Measurements from ENCODE around the gene PICK1.

PICK1 gene

GRCh38 chr22:38107692-38108515 is 50.7 kb downstream of the PICK1 start:
- Histone ChIP-seq H4K8ac (ENCODE audit: low read depth, low read length) (no peak overlapping the region), H4K12ac (ENCODE audit: low read depth, low read length) (no peak overlapping the region), H3K18ac (ENCODE audit: low read length) (no peak overlapping the region), H3K9me3 (ENCODE audit: insufficient read depth, low read depth, low read length) (no peaks in the 10 kb centered on the region), H3K14ac (ENCODE audit: low read length) (no peak overlapping the region), H4K91ac (ENCODE audit: low read depth, low read length) (no peak overlapping the region), H2BK5ac (ENCODE audit: low read depth, low read length, poor library complexity) (no peak overlapping the region), H3K36me3 (ENCODE audit: control insufficient read depth in 1 of 2, insufficient read depth in 2 of 2, low read length in 2 of 2) (no peaks in the 10 kb centered on the region), H3K27me3 (ENCODE audit: insufficient read depth, low read length) (no peaks in the 10 kb centered on the region), H3K4me2 (ENCODE audit: low read length) (no peak overlapping the region), H2AFZ (ENCODE audit: insufficient read depth, low read length, poor library complexity) (no peak overlapping the region), H2BK120ac (ENCODE audit: insufficient read depth, low read length, poor library complexity) (no peak overlapping the region), H3K9ac (ENCODE audit: low read length) (no peak overlapping the region), H2AK5ac (ENCODE audit: low read length) (no peak overlapping the region), H2BK12ac (ENCODE audit: low read length) (no peak overlapping the region), H3K27ac (ENCODE audit: low read depth, low read length) (no peak overlapping the region), H3K79me2 (ENCODE audit: control insufficient read depth, insufficient read depth, low read length, poor library complexity) (no peaks in the 10 kb centered on the region), H3K23ac (ENCODE audit: low read length) (no peak overlapping the region), H3K4me3 (ENCODE audit: low read depth, low read length) (no peak overlapping the region), H3K4me1 (ENCODE audit: control insufficient read depth in 1 of 2, insufficient read depth in 2 of 2, low read length in 2 of 2) (no peaks in the 10 kb centered on the region), H3K4ac (ENCODE audit: low read depth, low read length) (no peak overlapping the region), H3K79me1 (ENCODE audit: low read length) (no peaks in the 10 kb centered on the region)
- no CpG with 5 or more reads among the region's 17 CpGs for WGBS (ENCODE audit: extremely low coverage, insufficient coverage, insufficient read length)
- DNase-seq = peak; percentile 64 to 78

GRCh38 chr22:38108561-38109319 is 51.5 kb downstream of the PICK1 start:
- Histone ChIP-seq H4K12ac (ENCODE audit: low read depth, low read length) (no peak overlapping the region), H3K27me3 (ENCODE audit: insufficient read depth, low read length) (no peaks in the 10 kb centered on the region), H2AFZ (ENCODE audit: insufficient read depth, low read length, poor library complexity) (no peak overlapping the region), H3K9me3 (ENCODE audit: insufficient read depth, low read depth, low read length) (no peaks in the 10 kb centered on the region), H3K9ac (ENCODE audit: low read length) (no peak overlapping the region), H3K27ac (ENCODE audit: low read depth, low read length) (no peak overlapping the region), H2BK12ac (ENCODE audit: low read length) (no peak overlapping the region), H4K8ac (ENCODE audit: low read depth, low read length) (no peak overlapping the region), H3K23ac (ENCODE audit: low read length) (no peak overlapping the region), H2BK120ac (ENCODE audit: insufficient read depth, low read length, poor library complexity) (no peak overlapping the region), H3K4me2 (ENCODE audit: low read length) (no peak overlapping the region), H4K91ac (ENCODE audit: low read depth, low read length) (no peak overlapping the region), H3K79me1 (ENCODE audit: low read length) (no peaks in the 10 kb centered on the region), H3K4me3 (ENCODE audit: low read depth, low read length) (no peak overlapping the region), H3K4me1 (ENCODE audit: control insufficient read depth in 1 of 2, insufficient read depth in 2 of 2, low read length in 2 of 2) (no peaks in the 10 kb centered on the region), H3K18ac (ENCODE audit: low read length) (no peak overlapping the region), H3K36me3 (ENCODE audit: control insufficient read depth in 1 of 2, insufficient read depth in 2 of 2, low read length in 2 of 2) (no peaks in the 10 kb centered on the region), H3K79me2 (ENCODE audit: control insufficient read depth, insufficient read depth, low read length, poor library complexity) (no peaks in the 10 kb centered on the region), H2AK5ac (ENCODE audit: low read length) (no peak overlapping the region), H3K4ac (ENCODE audit: low read depth, low read length) (no peak overlapping the region), H2BK5ac (ENCODE audit: low read depth, low read length, poor library complexity) (no peak overlapping the region), H3K14ac (ENCODE audit: low read length) (no peak overlapping the region)
- WGBS (ENCODE audit: extremely low coverage, insufficient coverage, insufficient read length) = no CpG with 5 or more reads among the region's 15 CpGs
- DNase-seq = peak in 1 of 2 donors; percentile 23

GRCh38 chr22:38109371-38110001 is 52.3 kb downstream of the PICK1 start:
- H2BK12ac ChIP-seq (ENCODE audit: low read length) = no peak overlapping the region
- no peaks in the 10 kb centered on the region for H3K27me3 ChIP-seq (ENCODE audit: insufficient read depth, low read length)
- no CpG with 5 or more reads among the region's 22 CpGs for WGBS (ENCODE audit: extremely low coverage, insufficient coverage, insufficient read length)
- H2AK5ac ChIP-seq (ENCODE audit: low read length) = no peak overlapping the region
- H3K4ac ChIP-seq (ENCODE audit: low read depth, low read length) = no peak overlapping the region
- no peak overlapping the region for H3K18ac ChIP-seq (ENCODE audit: low read length)
- no peak overlapping the region for H3K9ac ChIP-seq (ENCODE audit: low read length)
- no peaks in the 10 kb centered on the region for H3K36me3 ChIP-seq (ENCODE audit: control insufficient read depth in 1 of 2, insufficient read depth in 2 of 2, low read length in 2 of 2)
- DNase-seq = peak in 1 of 2 donors; percentile 8
- no peak overlapping the region for H2BK5ac ChIP-seq (ENCODE audit: low read depth, low read length, poor library complexity)
- H3K14ac ChIP-seq (ENCODE audit: low read length) = no peak overlapping the region
- H3K79me2 ChIP-seq (ENCODE audit: control insufficient read depth, insufficient read depth, low read length, poor library complexity) = no peaks in the 10 kb centered on the region
- no peak overlapping the region for H2AFZ ChIP-seq (ENCODE audit: insufficient read depth, low read length, poor library complexity)
- no peak overlapping the region for H4K12ac ChIP-seq (ENCODE audit: low read depth, low read length)
- H3K79me1 ChIP-seq (ENCODE audit: low read length) = no peaks in the 10 kb centered on the region
- no peak overlapping the region for H2BK120ac ChIP-seq (ENCODE audit: insufficient read depth, low read length, poor library complexity)
- no peak overlapping the region for H4K91ac ChIP-seq (ENCODE audit: low read depth, low read length)
- H3K4me3 ChIP-seq (ENCODE audit: low read depth, low read length) = no peak overlapping the region
- H3K9me3 ChIP-seq (ENCODE audit: insufficient read depth, low read depth, low read length) = no peaks in the 10 kb centered on the region
- H3K4me1 ChIP-seq (ENCODE audit: control insufficient read depth in 1 of 2, insufficient read depth in 2 of 2, low read length in 2 of 2) = no peaks in the 10 kb centered on the region
- H3K23ac ChIP-seq (ENCODE audit: low read length) = no peak overlapping the region
- H3K27ac ChIP-seq (ENCODE audit: low read depth, low read length) = no peak overlapping the region
- no peak overlapping the region for H3K4me2 ChIP-seq (ENCODE audit: low read length)
- H4K8ac ChIP-seq (ENCODE audit: low read depth, low read length) = no peak overlapping the region

GRCh38 chr22:38110008-38110862 is 53.0 kb downstream of the PICK1 start, which contains the start of gene BAIAP2L2:
Gene BAIAP2L2 (minus strand): TSS chr22:38110684. CDS start chr22:38110525, 159 bp downstream.
- WGBS (ENCODE audit: extremely low coverage, insufficient coverage, insufficient read length) = no CpG with 5 or more reads among the region's 19 CpGs
- H4K91ac ChIP-seq (ENCODE audit: low read depth, low read length) = no peak within 1 kb of the TSS

More at GRCh38 chr22:38110008-38110862, 53.0 kb downstream of the PICK1 start, which contains the start of gene BAIAP2L2:
- no peak within 1 kb of the TSS for H2AFZ ChIP-seq (ENCODE audit: insufficient read depth, low read length, poor library complexity)
- H3K27ac ChIP-seq (ENCODE audit: low read depth, low read length) = no peak within 1 kb of the TSS
- no peak within 1 kb of the TSS for H3K4ac ChIP-seq (ENCODE audit: low read depth, low read length)
- H2BK12ac ChIP-seq (ENCODE audit: low read length) = no peak within 1 kb of the TSS
- H3K9me3 ChIP-seq (ENCODE audit: insufficient read depth, low read depth, low read length) = no peaks in the 10 kb centered on the region
- H4K12ac ChIP-seq (ENCODE audit: low read depth, low read length) = no peak within 1 kb of the TSS
- H3K14ac ChIP-seq (ENCODE audit: low read length) = no peak within 1 kb of the TSS
- no peak within 1 kb of the TSS for H3K18ac ChIP-seq (ENCODE audit: low read length)
- no peak within 1 kb of the TSS for H4K8ac ChIP-seq (ENCODE audit: low read depth, low read length)
- no peaks in the 10 kb centered on the region for H3K79me2 ChIP-seq (ENCODE audit: control insufficient read depth, insufficient read depth, low read length, poor library complexity)
- no peak within 1 kb of the TSS for H3K9ac ChIP-seq (ENCODE audit: low read length)
- H3K23ac ChIP-seq (ENCODE audit: low read length) = no peak within 1 kb of the TSS
- no peak within 1 kb of the TSS for H2AK5ac ChIP-seq (ENCODE audit: low read length)
- no peak for DNase-seq
- H2BK120ac ChIP-seq (ENCODE audit: insufficient read depth, low read length, poor library complexity) = no peak within 1 kb of the TSS
- H3K27me3 ChIP-seq (ENCODE audit: insufficient read depth, low read length) = no peaks in the 10 kb centered on the region
- no peak within 1 kb of the TSS for H3K4me3 ChIP-seq (ENCODE audit: low read depth, low read length)
- H3K79me1 ChIP-seq (ENCODE audit: low read length) = no peaks in the 10 kb centered on the region
- no peak within 1 kb of the TSS for H3K4me2 ChIP-seq (ENCODE audit: low read length)
- H3K36me3 ChIP-seq (ENCODE audit: control insufficient read depth in 1 of 2, insufficient read depth in 2 of 2, low read length in 2 of 2) = no peaks in the 10 kb centered on the region
- H3K4me1 ChIP-seq (ENCODE audit: control insufficient read depth in 1 of 2, insufficient read depth in 2 of 2, low read length in 2 of 2) = peaks cover 2 to 3% of the 10 kb centered on the region in 2 experiments
- H2BK5ac ChIP-seq (ENCODE audit: low read depth, low read length, poor library complexity) = no peak within 1 kb of the TSS
